Measurements from ENCODE around the gene TEKT2.

- TF ChIP-seq, protein P1, sequence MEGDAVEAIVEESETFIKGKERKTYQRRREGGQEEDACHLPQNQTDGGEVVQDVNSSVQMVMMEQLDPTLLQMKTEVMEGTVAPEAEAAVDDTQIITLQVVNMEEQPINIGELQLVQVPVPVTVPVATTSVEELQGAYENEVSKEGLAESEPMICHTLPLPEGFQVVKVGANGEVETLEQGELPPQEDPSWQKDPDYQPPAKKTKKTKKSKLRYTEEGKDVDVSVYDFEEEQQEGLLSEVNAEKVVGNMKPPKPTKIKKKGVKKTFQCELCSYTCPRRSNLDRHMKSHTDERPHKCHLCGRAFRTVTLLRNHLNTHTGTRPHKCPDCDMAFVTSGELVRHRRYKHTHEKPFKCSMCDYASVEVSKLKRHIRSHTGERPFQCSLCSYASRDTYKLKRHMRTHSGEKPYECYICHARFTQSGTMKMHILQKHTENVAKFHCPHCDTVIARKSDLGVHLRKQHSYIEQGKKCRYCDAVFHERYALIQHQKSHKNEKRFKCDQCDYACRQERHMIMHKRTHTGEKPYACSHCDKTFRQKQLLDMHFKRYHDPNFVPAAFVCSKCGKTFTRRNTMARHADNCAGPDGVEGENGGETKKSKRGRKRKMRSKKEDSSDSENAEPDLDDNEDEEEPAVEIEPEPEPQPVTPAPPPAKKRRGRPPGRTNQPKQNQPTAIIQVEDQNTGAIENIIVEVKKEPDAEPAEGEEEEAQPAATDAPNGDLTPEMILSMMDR (IDR thresholded peaks at IDR 0.05): no peak
- TF ChIP-seq POLR2A (IDR thresholded peaks at IDR 0.05; ENCODE audit: low read depth) (no peak), EP300 (IDR thresholded peaks at IDR 0.05) (no peak), POLR2AphosphoS5 (IDR thresholded peaks at IDR 0.05) (no peak)
These were observed 3.6 kb downstream of the TEKT2 start for GRCh38 chr1:36087233-36088123.

All from esophagus muscularis mucosa (tissue), 4 donors.